Ecto neural progenitor cell (in vitro differentiated cells): Measurements from ENCODE around the gene SYCE3.
"Not testable (repeated sequence)": the region's sequence is repeated elsewhere in the genome, so short reads cannot be mapped to it uniquely, and the experiment has no call there.

Experiments used
- DNase-seq: peaks from one replicate; pipeline ENCODE4 v3.0.0-alpha.2; 2018; ENCODE audit warnings: low spot score

The SYCE3 gene

DNA sequence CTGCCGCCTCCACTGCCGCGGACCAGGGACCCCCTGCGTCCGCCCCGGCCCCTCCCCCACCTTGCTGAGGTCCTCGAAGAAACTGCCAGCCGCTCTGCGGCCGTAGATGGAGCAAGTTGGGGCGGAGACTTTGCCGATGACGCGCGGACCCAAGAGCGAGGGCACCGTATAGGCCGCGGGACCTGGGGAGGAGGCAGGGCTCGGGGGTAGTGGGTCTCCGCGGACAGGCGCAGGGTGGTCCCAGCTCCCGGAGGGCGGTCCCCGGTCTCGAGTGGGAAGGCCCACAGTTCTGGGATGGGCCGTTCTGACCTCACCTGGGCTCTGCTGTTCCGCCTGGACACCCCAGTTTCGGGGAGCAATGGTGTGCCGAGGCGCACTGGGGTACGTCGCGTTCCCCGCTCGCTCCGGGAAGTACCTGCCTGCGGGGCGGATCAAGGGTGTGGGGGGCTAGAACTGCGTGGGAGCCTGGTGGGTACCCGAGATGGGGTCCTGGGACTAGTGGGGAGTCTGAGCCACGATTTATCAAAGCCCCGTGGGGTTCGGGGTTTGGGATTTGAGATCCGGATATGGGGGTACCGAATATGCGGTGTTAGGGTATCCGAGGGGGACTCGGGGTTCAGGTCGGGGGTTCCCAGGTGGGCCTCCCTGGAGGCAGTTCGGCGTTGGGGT, 31.7 kb downstream of the SYCE3 start:
- peak; percentile 78 for DNase-seq

DNA sequence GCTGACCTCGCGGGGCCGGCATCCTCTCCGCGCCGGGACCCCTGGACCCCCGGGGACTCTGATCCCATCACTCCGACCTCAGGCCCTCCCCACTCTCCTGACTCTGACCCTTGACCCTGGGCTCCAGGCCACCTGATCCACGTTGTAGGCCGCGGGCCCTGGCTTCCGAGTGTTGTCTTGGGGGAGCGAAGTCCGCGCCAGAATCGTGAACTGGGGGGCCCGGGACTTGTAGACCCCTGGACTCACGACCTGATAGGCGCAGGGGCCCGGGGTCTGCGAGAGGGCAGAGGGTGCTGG, 32.2 kb downstream of the SYCE3 start:
- DNase-seq, result no peak

DNA sequence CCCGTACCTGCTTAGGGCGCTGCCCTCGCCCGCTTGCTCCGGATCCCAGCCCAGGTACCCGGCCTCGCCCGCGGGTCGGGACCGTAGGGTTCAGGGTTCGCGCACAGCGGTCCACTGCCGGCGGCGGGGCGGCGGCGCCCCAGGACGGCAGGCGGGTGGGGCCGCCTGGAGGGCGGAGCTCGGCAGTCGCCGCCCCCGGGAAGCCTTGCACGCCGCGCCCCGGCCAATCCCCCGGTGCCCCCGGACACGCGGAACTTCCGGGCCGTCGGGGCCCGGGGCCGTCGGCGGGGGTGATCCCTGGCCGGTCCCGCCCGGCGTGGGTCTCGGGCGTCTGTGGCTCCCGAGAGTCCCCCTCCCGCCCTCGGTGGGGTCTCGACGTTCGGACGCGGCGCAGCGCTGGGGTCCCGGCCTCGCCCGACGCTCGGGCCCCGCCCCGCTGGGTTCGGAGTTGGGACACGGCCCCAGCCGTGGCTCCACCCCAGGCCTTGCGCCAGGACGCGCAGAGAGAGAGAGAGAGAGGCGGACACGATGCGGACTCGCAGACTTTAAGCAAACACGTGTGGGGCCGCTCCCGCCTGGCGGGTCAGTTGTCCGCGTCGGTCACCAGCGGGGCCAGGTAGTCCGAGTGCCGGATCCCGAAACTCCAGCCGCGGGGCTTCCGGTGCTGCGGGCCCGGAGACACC, 32.7 kb downstream of the SYCE3 start, which contains the start of gene TYMP:
TSS of gene TYMP (minus strand) at position 116 of the 683 bp plus-strand sequence. CDS start 303 bp downstream, outside the sequence.
- no peak for DNase-seq

DNA sequence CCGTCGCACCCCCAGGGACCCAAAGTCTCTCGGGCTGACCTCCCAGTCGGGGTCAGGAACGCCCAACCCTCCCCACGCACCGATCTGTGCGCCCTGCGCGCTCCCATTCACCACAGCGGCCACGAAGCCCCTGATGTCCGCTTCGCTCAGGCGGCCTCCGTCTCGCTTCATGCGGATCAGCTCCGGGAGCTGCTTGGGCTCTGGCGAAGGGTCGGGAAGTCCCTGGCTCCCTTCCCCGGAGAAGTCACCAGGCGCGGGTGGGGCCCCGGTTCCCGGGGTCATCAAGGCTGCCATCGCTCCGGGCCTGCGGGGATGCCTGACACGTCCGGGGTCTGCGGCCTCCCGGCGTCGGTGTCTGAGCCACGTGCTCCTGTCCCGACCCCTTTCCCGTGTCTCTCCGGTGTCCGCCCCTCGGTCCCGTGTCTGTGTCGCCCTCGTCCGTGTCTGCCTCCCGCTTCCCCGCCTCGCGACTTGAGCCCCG, 33.3 kb downstream of the SYCE3 start:
- DNase-seq, result no peak

DNA sequence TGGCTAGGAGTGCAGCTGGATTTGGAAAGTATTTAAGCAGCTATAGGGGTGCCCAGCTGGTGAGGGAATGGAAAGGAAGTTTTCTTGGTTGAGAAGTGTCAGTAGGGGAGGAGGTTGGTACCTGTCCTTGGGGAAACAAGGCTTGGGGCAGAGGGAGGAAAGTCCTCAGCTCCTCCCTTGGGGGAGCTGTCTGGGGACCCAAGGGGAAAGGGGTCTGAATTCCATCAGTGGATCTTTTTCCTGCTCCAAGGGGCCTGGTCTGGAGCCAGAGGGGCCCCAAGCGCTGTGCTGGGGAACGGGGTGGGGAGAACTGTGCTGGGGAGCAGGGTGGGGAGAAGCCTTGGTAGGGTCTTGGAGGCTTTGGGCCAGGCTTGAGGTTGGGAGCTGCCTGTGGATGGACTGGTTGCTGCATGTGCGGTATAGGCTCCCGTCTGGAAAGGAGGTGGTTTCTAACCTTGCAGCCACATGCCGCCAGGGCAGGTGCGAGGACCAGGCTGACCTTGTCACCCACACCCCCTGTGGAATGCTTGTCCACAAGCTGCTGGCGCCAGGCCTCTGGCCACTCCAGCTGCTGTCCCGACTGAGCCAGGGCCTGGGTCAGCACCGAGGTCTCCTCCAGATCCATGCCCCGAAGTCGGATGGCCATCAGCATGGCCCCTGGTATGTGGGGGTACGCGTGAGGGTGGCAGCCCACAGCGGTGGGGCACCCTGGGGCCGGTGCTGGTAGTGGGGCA, 33.9 kb downstream of the SYCE3 start:
- DNase-seq, result no peak

DNA sequence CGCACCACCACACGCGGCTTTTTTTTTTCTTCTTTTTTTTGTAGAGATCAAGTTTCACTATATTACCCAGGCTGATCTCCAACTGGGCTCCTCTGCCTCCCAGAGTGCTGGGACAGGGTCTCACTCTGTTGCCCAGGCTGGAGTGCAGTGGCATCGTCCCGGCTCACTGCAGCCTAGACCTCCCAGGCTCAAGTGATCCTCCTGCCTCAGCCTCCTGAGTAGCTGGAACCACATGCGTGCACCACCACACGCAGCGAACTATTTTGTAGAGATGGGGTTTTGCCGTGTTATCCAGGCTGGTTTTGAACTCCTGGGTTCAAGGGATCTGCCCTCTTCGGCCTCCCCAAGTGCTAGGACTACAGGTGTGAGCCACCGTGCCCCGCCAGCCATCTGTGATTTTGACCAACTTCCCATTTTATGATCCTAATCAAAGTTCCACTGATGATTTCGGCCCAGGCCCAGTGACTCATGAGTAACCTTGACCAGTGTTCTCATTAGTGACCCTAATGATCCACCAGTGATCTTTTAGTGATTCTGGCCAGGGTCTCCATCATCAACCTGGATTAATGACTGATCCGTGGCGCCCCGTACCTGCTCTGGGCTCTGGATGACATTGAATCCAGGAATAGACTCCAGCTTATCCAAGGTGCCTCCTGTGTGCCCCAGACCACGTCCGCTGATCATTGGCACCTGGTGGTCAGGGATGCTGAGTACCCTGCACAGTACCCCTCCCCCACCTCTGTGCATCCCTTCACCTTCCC, 34.6 kb downstream of the SYCE3 start:
- DNase-seq, result no peak

DNA sequence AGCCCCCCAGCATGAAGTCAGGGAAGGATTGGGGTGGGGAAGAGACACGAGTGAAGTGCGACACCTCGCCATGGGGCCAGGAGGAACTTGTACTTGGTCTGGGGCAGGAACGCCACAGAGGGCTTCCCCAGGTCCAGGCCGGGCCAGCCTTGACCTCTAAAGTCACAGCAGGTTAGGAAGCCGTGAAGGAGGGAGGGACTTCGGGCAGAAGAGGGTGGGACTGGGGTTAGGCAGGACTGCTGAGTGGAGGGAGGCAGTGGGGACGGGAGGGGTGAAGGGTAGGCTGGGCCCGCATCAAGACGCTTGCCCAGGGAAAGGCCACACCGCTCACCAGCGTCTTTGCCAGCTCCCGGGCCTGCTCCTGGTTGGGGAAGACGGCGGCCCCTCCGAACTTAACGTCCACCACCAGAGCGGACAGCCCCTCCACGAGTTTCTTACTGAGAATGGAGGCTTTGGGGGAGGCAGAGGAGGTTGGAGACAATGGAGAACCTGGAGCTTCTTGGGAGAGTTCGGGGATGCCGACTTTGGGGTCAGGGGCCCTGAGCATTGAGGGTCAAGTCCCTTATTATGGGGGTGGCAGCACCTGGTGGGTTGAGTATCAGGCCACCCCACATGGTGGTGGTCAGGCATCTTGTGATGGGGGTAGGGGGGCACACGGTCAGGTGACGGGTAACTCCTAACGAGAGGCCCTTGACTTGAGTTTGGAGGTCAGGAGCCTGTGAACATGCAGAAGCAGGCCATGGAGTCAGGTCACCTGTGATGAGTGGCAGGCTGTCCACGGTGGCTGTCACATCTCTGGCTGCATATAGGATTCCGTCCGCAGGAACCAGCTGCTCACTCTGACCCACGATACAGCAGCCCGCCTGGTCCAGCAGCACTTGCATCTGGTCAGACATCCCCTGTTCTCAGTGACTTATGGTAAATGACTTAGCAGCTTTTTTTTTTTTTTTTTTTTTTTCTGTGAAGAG, 35.6 kb downstream of the SYCE3 start:
- no peak for DNase-seq

DNA sequence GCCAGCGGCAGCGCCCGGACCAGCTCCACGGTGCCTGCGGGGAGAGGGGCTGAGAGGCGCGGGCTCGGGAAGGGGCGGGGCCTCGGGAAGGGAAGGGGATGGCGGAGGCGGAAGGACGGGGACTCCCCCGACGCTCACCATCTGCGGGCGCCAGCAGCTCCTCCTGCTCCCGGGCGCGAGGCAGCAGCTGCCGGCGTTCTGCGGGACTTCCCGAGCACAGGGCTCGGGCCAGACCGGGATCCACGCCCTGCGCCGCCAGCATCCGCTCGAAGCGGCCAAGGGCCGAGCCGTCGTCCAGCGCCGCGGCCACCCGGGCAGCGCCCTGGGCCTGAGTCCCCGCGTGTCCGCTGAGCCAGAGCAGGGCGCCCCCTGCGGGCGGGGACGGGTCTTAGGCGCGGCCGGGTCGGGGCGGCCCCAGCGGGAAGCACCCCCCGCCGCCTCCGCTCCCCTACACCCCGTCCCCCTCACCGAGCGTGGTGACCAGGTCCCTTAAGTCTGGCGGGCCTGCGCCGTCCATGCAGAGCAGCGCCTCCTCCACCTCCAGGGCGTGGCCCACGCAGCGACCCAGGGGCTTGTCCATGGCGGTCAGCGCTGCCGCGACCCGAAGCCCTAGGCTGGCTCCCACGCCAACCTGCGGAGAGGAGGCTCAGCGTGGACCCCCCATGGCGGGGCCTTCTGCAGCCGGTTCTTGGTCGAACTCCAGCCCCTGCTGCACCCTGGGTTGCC, 36.4 kb downstream of the SYCE3 start:
- peak; percentile 86 for DNase-seq

DNA sequence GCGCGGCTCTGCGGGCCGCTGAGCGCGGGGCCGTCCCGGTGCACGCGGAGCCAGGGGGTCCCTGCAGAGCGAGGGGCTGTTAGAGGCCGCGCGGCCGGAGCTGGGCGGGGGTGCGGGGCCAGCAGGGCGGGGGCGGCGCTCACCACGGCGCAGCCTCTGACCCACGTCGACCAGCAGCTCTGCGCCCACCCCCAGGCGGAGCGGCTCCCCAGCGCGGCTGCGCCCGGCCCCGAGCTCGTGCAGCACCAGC, 36.9 kb downstream of the SYCE3 start:
- DNase-seq, result no peak

DNA sequence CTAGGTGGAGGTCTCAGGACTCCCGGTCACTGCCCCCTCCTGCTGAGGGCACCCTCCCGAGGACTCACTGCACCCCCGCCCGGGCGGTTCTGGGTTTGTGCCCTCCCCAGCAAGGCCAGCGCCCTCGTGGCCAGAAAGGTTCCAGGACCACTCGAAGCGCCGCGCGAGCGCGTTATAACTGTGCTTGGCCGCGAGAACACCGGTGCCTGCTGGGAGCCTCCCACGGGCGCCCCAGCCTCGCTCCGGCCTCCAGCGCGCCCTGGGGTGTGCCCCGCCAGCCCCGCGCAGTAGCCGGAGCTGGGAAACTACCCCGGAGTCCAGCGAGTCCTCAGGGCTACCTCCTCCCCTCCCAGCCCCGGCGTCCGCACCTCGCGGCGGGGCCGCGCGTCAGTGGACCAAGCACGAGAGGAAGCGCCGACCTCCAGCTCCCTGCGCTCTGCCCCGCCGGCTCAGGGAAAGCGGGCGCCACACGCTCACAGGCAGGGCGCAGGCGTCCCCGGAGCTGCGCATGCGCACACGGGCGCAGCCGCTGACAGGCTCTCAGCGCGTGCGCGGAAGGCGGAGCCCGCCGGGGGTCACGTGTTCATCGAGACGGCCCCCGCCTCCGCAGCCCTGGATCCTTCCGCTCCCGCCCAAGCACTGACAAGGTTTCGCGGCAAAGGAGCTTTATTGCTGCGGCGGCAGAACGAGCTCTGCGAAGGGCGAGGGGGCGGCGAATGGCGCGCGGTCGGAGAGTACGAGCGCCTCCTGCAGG, 37.4 kb downstream of the SYCE3 start, which contains the start of gene SCO2:
TSS of gene SCO2 (minus strand) at position 495 of the 754 bp plus-strand sequence. CDS start 1,187 bp downstream, outside the sequence.
- DNase-seq, result peak; percentile 99

DNA sequence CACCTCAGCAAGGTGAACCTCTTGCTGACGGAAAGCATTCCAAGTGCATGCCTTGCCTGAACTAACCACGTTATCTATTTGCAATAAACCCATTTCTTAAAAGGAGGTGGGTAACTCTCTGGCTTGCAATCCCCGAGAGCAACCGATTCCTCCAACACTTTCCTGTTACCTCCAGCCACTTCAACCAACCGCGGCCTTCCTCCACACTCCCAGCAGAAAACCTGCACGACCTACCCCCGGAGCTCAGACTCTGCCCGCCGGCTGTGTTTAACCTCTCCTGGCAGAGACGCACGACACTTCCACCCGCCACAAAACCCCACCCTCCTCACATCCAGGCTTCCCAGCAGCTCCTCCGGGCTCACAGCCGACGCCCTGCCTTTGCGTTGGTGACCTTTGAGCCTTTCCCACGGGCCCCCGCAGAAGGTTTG, 38.0 kb downstream of the SYCE3 start:
- DNase-seq, result no peak

DNA sequence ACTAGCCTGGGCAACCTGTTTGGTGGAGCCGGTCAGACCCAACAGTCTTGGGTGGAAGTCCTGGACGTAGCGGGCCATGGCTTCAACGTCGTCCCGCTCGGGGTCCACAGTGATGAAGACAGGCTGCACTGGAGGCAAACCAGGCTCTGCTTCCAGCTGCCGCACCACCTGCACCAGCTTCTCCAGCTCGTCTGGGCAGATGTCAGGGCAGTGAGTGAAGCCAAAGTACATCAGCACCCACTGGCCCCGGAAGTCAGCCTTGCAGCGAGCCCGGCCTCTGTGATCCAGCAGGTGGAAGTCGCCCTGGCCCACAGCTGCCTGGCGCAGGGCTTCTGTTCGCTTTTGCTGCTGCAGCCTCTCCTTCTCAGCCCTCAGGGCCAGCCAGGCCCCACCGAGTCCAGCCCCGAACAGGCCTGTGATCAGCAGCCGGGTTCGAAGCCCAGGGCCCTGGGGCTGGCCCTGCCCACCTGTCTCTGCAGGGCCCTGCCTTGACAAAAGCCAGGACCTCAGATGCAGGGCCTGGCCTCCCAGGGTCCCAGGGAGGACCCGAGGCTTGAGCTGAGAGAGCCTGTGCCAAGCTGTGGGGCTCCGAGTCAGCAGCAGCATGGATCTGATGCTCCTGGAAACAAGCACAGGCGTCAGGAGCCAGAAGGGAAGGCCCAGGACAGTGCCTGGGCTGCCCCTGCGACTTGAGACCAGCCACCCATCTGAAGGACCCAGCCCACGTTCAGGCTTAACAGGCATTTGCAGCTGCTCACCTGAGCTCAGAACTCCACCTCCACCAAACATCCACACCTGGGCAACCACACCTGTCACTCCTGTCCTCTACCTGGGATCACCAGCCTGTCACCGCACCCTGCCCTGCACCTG, 38.7 kb downstream of the SYCE3 start:
- DNase-seq, result no peak

DNA sequence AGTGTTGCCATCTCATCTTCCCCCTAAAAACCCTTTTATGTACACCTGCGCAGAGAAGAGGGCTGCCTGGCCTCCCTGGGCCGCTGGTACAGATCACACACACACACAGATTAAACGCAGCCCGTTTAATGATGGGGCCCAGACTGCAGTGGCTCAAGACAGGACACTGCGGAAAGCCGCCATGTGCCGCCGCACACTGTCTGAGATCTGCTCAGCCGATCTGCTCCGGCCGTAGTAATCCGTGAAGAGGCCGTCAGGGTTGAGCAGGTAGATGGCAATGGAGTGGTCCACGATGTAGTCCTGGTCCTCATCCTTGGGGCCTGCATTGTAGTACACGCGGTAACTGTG, 39.3 kb downstream of the SYCE3 start:
- DNase-seq, result no peak

DNA sequence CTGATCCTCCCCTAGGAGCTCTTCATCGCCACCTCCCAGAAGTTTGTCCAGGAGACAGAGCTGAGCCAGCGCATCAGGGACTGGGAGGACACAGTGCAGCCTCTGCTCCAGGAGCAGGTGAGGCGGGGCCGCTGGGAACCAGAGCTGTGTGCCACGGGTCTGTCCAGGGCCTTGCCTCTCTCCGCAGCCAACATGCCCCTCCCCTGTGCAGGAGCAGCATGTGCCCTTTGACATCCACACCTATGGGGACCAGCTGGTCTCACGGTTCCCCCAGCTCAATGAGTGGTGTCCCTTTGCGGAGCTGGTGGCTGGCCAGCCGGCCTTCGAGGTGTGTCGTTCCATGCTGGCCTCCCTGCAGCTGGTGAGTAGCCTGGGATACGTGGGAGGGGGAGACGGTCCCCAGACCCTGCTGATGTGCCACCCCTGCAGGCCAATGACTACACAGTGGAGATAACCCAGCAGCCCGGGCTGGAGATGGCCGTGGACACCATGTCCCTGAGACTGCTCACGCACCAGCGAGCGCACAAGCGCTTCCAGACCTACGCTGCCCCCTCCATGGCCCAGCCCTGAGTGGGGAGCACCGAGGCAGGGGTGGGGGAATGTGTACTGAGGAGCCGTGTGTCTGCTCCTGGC, 39.8 kb downstream of the SYCE3 start:
- no peak for DNase-seq

DNA sequence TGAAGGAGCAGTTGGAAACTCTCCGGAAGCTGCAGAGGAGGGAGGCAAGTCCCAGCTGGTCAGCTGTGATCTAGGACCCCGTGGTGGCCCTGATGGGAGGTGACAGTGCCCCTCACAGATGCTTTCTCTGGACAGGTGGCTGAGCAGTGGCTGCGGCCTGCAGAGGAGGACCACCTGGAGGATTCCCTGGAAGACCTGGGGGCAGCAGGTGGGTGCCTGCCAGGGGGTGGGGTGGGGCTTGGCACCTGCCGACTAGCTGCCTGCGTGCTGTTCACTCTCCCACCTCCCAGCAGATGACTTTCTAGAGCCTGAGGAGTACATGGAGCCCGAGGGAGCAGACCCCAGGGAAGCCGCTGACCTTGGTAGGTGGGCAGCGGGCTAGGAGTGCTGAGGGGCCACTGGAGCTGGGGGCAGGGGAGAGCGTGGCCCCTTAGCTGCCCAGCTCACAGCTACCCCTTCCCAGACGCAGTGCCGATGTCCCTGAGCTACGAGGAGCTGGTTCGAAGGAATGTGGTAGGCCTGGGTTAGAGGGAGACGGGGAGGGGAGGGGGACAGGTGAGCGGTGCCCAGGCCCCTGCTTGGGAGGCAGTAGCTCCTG, 40.4 kb downstream of the SYCE3 start:
- no peak for DNase-seq

DNA sequence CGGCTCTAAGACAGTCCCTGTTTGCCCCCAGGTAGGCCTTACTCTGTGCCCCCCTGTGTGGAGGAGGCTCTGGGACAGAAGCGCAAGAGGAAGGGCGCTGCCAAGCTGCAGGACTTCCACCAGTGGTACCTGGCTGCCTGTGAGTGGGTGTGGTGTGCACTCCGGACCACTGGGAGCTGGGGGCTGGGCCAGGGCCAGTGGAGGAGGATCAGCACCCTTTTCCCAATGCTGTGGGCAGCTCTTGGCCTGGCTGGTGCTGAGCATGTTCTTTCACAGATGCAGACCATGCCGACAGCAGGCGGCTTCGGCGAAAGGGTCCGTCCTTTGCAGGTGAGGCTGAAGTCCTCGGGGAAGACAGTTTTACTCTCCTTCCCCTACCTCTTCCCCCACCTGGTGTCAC, 41.0 kb downstream of the SYCE3 start:
- no peak for DNase-seq

DNA sequence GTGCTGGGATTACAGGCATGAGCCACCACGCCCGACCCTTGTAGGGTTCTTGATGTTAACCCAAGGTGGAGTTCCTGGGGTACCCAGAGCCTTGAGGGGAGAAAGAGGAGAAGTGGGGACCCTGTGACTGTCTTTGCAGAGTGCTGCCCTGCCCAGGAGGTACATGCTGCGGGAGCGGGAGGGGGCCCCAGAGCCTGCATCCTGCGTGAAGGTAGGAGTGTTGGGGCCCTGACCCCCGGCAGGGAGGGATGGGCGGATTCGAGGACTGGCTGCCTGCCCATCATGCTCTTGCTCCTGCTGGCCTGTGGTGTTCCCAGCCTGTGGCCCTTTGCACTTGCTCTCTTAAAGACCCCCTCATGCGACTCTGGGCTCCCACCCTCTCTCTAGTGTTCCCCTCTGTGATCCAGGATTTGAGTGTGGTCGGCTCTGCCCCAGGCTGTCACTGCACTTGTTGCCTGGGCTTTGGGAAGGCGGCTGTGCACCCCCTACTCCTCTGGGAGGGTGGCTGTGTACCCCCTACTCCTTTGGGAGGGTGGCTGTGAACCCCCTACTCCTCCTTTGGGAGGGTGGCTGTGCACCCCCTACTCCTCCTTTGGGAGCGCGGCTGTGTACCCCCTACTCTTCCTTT, 41.8 kb downstream of the SYCE3 start:
- no peak for DNase-seq

DNA sequence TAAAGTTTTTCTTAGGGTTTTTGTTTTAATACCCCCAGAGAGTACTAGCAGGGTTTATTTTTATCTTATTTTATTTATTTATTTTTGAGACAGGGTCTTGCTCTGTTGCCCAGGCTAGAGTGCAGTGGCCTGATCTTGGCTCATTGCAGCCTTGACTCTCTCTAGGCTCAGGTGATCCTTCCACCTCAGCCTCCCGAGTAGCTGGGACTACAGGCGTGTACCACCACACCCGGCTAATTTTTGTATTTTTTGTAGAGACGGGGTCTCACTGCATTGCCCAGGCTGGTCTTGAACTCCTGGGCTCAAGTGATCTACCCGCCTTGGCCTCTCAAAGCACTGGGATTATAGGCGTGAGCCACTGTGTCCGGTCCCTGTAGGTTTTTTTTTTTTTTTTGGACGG, 42.5 kb downstream of the SYCE3 start:
- not testable (repeated sequence) for DNase-seq
